Thyroid gland (tissue), 4 donors: Measurements from ENCODE around the gene ZNF880. TPM values are rescaled to one million over a fixed set of nuclear protein-coding genes. Genes with fewer than 3 reads are reported as not detected.

Experiments used
- DNase-seq, 2 donors: peaks; one replicate each; pipeline ENCODE4 v3.0.0-alpha.2; 2019
- H3K27ac ChIP-seq, 3 donors: fragments of 200-600 bp; sonication (generic); 1 replicate in 2 of 3; 2 replicates in 1 of 3; pipeline ENCODE4 v1.5.1; 2016 to 2019; ENCODE audit warnings: mild to moderate bottlenecking in 1 of 3, moderate library complexity in 1 of 3
- H3K27me3 ChIP-seq: fragments of 200-600 bp; sonication (generic); one replicate; pipeline ENCODE4 v1.5.1; 2019
- H3K36me3 ChIP-seq, 2 donors: fragments of 200-600 bp; sonication (generic); one replicate each; pipeline ENCODE4 v1.5.1; 2016 to 2019
- H3K4me1 ChIP-seq, 2 donors: fragments of 200-600 bp; sonication (generic); one replicate each; pipeline ENCODE4 v1.5.1; 2017 to 2019
- H3K4me3 ChIP-seq, 3 donors: fragments of 200-600 bp; sonication (generic); replicated peaks in 1 of 3; 1 replicate in 2 of 3; 2 replicates in 1 of 3; pipeline ENCODE4 v1.5.1; 2016; ENCODE audit warnings: mild to moderate bottlenecking in 1 of 3
- H3K9me3 ChIP-seq: fragments of 200-600 bp; sonication (generic); one replicate; pipeline ENCODE4 v1.5.1; 2017
- POLR2A ChIP-seq, 2 donors: fragments of 450-650 bp; IDR thresholded peaks; one replicate each; pipeline ENCODE4 v1.6.1; 2017; ENCODE audit warnings: antibody characterized with exemption in 2 of 2, mild to moderate bottlenecking in 2 of 2, moderate library complexity in 1 of 2
- WGBS, 2 donors: methylation state at CpG; one replicate each; pipeline ENCODE4 v1.1.5; 2017; 5-methylcytosine and 5-hydroxymethylcytosine counted together
- intact Hi-C: fragments of 100-400 bp; cut with DNase I; formaldehyde crosslinking; loops from one replicate; pipeline ENCODE4 v1.15.1; 2023
- small RNA-seq: library from RNA; depleted of rRNA; stranded (forward); fragments of <200 nt; gene quantifications from one replicate; pipeline ENCODE3, GENCODE V24; 2016
- total RNA-seq, 4 donors: library from RNA; depleted of rRNA; stranded (reverse); fragments of >200 nt; gene quantifications; one replicate each; pipeline ENCODE4 v1.2.3, GENCODE V29; 2016
- TF ChIP-seq, protein P1 (sequence below), 6 experiments: fragments of 200-600 bp in 3 of 6; fragments of 450-650 bp in 3 of 6; sonication (generic) in 3 of 6; IDR thresholded peaks; one replicate each; pipeline ENCODE4 v1.5.1; 2016 to 2019; ENCODE audit warnings: antibody characterized with exemption in 6 of 6, mild to moderate bottlenecking in 2 of 6, inconsistent platforms in 1 of 6, moderate library complexity in 1 of 6

ZNF880 gene
- total RNA-seq, 4 donors from 2014 or later = 31.1 to 49.4 (median 36.7) TPM

GRCh38 chr19:52398081-52398441 is 28.3 kb downstream of the ZNF880 start:
- no peaks in the 10 kb centered on the region for H3K9me3 ChIP-seq
- 1 to 3% methylated on average over 14 of the region's 14 CpGs for WGBS, 2 donors
- H3K4me3 ChIP-seq = peak overlapping the region; percentile 53 to 85 (median 85)
- H3K4me1 ChIP-seq = peaks cover 6 to 15% of the 10 kb centered on the region in 2 donors
- H3K27ac ChIP-seq = peak overlapping the region in 2 of 3 donors; percentile 45 to 59
- H3K27me3 ChIP-seq = no peaks in the 10 kb centered on the region
- peak; percentile 5 to 18 for DNase-seq
- intact Hi-C loops = no loop called here
- TF ChIP-seq, protein P1, sequence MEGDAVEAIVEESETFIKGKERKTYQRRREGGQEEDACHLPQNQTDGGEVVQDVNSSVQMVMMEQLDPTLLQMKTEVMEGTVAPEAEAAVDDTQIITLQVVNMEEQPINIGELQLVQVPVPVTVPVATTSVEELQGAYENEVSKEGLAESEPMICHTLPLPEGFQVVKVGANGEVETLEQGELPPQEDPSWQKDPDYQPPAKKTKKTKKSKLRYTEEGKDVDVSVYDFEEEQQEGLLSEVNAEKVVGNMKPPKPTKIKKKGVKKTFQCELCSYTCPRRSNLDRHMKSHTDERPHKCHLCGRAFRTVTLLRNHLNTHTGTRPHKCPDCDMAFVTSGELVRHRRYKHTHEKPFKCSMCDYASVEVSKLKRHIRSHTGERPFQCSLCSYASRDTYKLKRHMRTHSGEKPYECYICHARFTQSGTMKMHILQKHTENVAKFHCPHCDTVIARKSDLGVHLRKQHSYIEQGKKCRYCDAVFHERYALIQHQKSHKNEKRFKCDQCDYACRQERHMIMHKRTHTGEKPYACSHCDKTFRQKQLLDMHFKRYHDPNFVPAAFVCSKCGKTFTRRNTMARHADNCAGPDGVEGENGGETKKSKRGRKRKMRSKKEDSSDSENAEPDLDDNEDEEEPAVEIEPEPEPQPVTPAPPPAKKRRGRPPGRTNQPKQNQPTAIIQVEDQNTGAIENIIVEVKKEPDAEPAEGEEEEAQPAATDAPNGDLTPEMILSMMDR (IDR thresholded peaks at IDR 0.05) = no peak
- TF ChIP-seq POLR2A (IDR thresholded peaks at IDR 0.05) = no peak
- H3K36me3 ChIP-seq = peaks cover 13 to 23% of the 10 kb centered on the region in 2 donors

GRCh38 chr19:52410276-52410675 is 40.6 kb downstream of the ZNF880 start:
- Histone ChIP-seq H3K36me3 (peaks cover 67 to 72% of the 10 kb centered on the region in 2 donors), H3K27ac (no peak overlapping the region), H3K4me1 (no peaks in the 10 kb centered on the region), H3K4me3 (no peak overlapping the region), H3K27me3 (no peaks in the 10 kb centered on the region), H3K9me3 (no peaks in the 10 kb centered on the region)
- TF ChIP-seq, protein P1 (IDR thresholded peaks at IDR 0.05) = no peak
- TF ChIP-seq POLR2A (IDR thresholded peaks at IDR 0.05) = no peak
- WGBS, 2 donors = 95 to 99% methylated on average over 6 of the region's 6 CpGs
- intact Hi-C loops = no loop called here
- no peak for DNase-seq

- intact Hi-C loops = no loop called here
- Histone ChIP-seq H3K9me3 (no peaks in the 10 kb centered on the region), H3K27ac (no peak overlapping the region), H3K36me3 (peaks cover 13 to 18% of the 10 kb centered on the region in 2 donors), H3K4me3 (no peak overlapping the region), H3K27me3 (no peaks in the 10 kb centered on the region), H3K4me1 (no peaks in the 10 kb centered on the region)
- DNase-seq = no peak
- TF ChIP-seq, protein P1 (IDR thresholded peaks at IDR 0.05) = no peak
- no peak for TF ChIP-seq POLR2A (IDR thresholded peaks at IDR 0.05)
- 96% methylated on average over 5 of the region's 5 CpGs for WGBS, 2 donors
These were observed 46.0 kb downstream of the ZNF880 start for GRCh38 chr19:52415711-52416110.

DNA sequence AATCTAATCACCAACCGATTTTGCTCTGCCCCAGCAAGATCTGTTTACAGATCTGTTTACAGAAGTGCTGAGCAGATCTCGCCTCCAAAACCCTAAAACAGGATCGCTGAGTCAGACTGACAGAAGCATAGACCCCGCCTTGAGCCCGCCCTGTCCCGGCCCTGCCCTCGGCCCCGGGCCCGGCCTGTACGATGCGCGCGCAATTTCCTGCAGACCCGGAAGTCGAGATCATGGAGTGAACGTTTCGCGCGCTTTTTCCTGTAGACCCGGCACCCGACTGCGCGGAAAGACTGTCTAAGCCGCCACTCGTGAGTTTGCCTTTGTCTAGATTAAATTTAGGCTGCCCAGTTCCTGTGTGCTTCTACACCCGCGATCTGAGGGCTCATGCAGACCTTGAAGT is 59.2 kb downstream of the ZNF880 start, which contains the start of gene ZNF534:
Gene ZNF534 (plus strand): TSS at position 212 of the 400 bp plus-strand sequence. CDS start 2,327 bp downstream, outside the sequence.
- intact Hi-C loops = no loop called here
- no peaks in the 10 kb centered on the region for H3K9me3 ChIP-seq
- no peaks in the 10 kb centered on the region for H3K27me3 ChIP-seq
- no peak within 1 kb of the TSS for H3K27ac ChIP-seq
- 67% methylated on average over 27 of the region's 27 CpGs for WGBS, 2 donors
- no peaks in the 10 kb centered on the region for H3K36me3 ChIP-seq
- H3K4me1 ChIP-seq = no peaks in the 10 kb centered on the region
- DNase-seq = peak in 1 of 2 donors; percentile 3
- TF ChIP-seq POLR2A (IDR thresholded peaks at IDR 0.05) = no peak
- TF ChIP-seq, protein P1 (IDR thresholded peaks at IDR 0.05) = no peak
- H3K4me3 ChIP-seq = no peak within 1 kb of the TSS

Small RNA genes lying within 50 kb of the gene (small RNA-seq; reads per million reads assigned to genes)
- gene AC010332.1 = not detected

Other genes starting within 250 kb of the ZNF880 start
- gene ZNF616, start 230.0 kb upstream of the ZNF880 start, total RNA-seq = 10 to 100 TPM; 11.0 to 14.1 (median 13.2) TPM
- gene ZNF836, start 198.3 kb upstream of the ZNF880 start, total RNA-seq = 10 to 100 TPM in 3 of 4 donors, 1 to 10 TPM in 1; 7.2 to 15.9 (median 12.3) TPM
- gene PPP2R1A, start 179.9 kb upstream of the ZNF880 start, total RNA-seq = 100 to 1,000 TPM; 120 to 272 (median 258) TPM
- gene ZNF766, start 100.3 kb upstream of the ZNF880 start, total RNA-seq = 10 to 100 TPM; 13.2 to 26.5 (median 16.1) TPM
- 10 to 100 TPM; 12.6 to 14.4 (median 12.8) TPM for gene ZNF480, start 72.8 kb upstream of the ZNF880 start, total RNA-seq
- gene ZNF610, start 33.7 kb upstream of the ZNF880 start, total RNA-seq = 10 to 100 TPM in 1 of 4 donors, 1 to 10 TPM in 3; 4.3 to 10.6 (median 7.1) TPM
- gene ZNF528, start 27.9 kb downstream of the ZNF880 start, total RNA-seq = 10 to 100 TPM; 25.3 to 63.3 (median 43.3) TPM
- gene ZNF534, start 59.2 kb downstream of the ZNF880 start, total RNA-seq = 1 to 10 TPM in 1 of 4 donors, under 1 TPM in 2, not detected in 1; 0.50 to 1.2 (median 0.54) TPM
- gene ZNF578, start 83.6 kb downstream of the ZNF880 start, total RNA-seq = 1 to 10 TPM; 2.7 to 6.9 (median 3.8) TPM
- 10 to 100 TPM; 33.4 to 98.3 (median 58.9) TPM for gene ZNF808, start 157.7 kb downstream of the ZNF880 start, total RNA-seq
- gene ZNF701, start 200.4 kb downstream of the ZNF880 start, total RNA-seq = 10 to 100 TPM; 22.3 to 39.3 (median 28.3) TPM